B cell (primary cell): Measurements from ENCODE around the gene CRB3.

ENCODE experiments used
- EZH2 ChIP-seq: IDR thresholded peaks from 2 replicates; pipeline ENCODE4 v1.6.1; 2012; ENCODE audit warnings: borderline replicate concordance, low read depth, mild to moderate bottlenecking, moderate library complexity, low read length; ENCODE audit not compliant: insufficient read depth, poor library complexity, severe bottlenecking
- TF ChIP-seq, protein P1 (sequence below): fragments of 200-600 bp; IDR thresholded peaks from one replicate; pipeline ENCODE4 v1.8.0; 2022; ENCODE audit warnings: antibody characterized with exemption, mild to moderate bottlenecking

- TF ChIP-seq, protein P1, sequence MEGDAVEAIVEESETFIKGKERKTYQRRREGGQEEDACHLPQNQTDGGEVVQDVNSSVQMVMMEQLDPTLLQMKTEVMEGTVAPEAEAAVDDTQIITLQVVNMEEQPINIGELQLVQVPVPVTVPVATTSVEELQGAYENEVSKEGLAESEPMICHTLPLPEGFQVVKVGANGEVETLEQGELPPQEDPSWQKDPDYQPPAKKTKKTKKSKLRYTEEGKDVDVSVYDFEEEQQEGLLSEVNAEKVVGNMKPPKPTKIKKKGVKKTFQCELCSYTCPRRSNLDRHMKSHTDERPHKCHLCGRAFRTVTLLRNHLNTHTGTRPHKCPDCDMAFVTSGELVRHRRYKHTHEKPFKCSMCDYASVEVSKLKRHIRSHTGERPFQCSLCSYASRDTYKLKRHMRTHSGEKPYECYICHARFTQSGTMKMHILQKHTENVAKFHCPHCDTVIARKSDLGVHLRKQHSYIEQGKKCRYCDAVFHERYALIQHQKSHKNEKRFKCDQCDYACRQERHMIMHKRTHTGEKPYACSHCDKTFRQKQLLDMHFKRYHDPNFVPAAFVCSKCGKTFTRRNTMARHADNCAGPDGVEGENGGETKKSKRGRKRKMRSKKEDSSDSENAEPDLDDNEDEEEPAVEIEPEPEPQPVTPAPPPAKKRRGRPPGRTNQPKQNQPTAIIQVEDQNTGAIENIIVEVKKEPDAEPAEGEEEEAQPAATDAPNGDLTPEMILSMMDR = no peak
- TF ChIP-seq EZH2 = no peak
Measured at GRCh38 chr19:6478815-6479214, 14.7 kb downstream of the CRB3 start.
